Stimulated activated CD4-positive, alpha-beta T cell treated with anti-CD3 and anti-CD28 coated beads, TNF-alpha, amount 100 ng/mL, for 4 hours (primary cell): ENCODE results near the gene RASSF8.
A peak's percentile ranks its signal among the peaks of the same experiment; 100 is the strongest.

Experiments
- DNase-seq, 3 experiments: peaks; one replicate each; pipeline ENCODE4 v3.0.0-alpha.2; 2020; ENCODE audit warnings: low read depth in 3 of 3

The RASSF8 gene

DNA sequence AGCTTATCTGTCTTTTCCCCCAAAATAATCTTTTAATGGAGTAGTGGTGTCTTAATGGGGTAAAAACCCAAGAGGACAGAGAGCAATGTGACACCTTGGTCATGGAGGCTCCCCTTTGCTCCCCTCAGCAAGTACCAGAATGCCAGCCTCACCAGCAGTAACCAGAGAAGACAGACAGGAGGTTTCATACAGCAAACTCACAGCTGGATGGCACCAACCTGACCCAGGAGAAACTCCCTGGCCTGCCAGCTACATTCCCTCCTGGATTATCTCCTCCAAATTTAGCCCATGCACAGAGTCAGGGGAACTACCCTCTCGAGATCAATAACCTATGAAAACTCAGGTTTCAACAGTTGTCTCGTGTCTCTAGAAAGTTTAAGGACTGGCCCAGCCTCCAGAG lies 150.4 kb downstream of the RASSF8 start:
- no peak for DNase-seq

DNA sequence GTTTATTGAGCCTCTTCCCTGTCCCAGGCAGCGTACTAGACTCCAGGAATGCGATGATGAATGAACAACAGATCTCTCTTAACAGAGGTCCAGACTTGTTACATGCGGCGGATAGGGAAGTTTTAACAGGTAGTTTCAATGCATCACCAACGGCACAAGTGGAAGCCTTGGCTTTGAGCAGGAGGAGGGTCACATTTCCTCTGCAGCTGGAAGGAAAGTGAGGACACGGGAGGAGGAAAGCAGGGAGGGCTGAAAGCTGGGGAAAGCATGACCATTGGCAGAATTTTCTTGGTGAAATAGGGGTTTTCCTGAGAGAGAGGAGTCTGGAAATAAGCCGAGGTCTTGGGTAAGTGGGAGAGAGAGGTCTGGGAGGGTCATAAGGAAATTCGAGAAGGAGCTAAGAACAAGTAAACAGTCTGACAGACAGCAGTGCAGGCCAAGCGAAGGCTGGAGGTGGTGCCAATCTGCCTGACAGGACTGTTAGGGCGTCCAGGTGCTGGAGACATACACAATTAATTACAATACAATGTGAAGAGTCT lies 150.9 kb downstream of the RASSF8 start:
- DNase-seq = no peak

DNA sequence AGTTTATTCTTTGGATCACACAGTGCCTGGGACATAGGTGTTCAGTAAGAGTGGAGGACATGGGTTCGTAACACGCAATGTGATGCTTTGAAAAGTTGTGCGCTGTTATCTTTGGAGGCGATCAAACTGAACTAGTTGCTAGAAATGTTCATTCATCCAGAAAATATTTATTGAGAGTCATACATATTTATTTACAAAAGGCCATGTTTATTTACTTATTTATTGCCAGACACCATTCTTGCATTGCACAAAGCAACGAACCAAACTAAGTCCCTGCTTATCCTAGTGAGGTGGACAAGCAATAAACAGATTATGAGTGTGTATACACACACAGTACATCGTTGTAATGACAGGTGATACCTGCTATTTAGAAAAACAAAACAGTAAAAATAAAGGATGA lies 153.8 kb downstream of the RASSF8 start:
- no peak for DNase-seq

DNA sequence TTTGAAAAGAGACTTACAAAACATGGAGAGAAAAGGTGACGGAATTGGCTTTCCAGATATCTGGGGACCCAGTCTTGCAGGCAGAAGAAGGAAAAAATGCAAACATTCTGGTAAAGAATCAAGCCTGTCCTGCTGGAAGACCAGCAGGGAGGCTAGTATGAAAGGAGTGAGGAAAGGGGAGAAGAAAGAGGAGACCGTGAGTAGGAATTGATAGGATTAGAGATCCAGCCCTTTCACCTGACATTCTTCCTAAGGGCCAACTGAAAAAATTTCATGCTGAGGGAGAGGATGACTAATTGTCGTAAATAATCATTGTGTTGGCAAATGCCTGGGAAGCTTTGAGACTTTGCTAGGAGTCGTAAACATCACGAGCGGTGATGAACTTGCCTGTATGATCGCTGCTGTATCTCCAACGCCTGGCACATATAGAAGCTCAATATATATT lies 154.2 kb downstream of the RASSF8 start:
- no peak for DNase-seq

DNA sequence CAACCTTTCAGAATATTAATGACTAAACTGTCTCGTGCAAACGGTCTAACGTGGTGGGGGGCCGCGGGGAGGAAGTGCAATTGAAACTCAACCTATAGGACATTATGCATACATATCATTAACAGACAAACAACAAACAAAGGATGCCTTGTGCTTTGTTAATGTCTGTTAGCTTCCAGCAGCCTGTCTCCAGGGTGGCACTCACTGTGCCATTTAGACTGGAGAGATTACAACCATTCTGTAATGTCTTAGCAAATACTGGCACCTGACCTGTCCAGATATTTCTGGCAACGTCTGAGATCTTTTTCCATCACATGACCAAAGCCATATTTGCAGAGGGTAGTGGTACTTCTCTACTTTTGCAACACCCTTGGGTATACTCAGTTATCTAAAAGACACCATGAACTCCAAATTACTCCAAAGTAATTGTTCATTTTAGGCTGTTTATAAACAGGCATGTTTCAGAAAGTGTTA lies 154.7 kb downstream of the RASSF8 start:
- no peak for DNase-seq

DNA sequence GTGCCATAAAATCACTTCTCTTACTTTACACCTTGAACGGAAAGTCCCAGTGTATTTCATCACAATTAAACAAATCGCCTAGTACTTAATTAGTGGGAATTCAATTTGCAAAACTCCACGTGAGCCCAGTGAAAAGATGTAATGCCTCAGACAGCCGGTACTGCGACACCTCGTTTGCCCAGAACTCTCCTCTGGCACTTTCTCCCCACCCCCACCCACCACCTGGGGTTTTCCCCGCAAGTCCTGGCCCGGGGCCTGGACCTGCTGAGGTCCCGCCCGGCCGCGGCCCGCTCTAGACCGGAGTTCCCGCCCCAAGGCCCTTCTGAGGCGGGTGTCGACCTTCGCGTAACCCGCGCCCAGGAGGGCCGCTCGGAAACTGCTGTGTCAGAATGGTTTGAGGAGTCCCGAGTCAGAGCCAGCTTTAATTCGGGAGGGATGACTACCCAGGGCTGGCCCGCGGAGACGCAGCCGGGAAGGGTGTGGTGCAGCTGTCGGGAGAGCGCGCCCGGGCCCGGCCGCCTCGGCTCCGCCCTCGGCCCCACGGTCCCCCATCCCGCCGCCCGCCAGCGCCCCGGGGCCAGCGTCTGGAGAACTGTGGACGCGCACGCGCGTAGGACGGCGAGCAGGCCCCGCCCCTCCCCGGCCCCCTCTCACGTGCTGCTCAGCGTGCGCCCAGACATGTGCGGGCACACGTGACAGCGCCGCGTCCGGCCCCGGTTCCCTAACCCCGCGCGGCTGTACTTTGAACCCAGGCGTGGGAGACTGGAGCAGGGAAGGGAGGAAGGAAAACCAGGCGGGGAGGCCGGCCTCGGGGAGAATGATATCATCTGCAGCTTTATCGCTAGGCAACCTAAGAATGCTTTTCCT lies 155.6 kb downstream of the RASSF8 start:
- peak; percentile 45 to 72 (median 70) for DNase-seq

DNA sequence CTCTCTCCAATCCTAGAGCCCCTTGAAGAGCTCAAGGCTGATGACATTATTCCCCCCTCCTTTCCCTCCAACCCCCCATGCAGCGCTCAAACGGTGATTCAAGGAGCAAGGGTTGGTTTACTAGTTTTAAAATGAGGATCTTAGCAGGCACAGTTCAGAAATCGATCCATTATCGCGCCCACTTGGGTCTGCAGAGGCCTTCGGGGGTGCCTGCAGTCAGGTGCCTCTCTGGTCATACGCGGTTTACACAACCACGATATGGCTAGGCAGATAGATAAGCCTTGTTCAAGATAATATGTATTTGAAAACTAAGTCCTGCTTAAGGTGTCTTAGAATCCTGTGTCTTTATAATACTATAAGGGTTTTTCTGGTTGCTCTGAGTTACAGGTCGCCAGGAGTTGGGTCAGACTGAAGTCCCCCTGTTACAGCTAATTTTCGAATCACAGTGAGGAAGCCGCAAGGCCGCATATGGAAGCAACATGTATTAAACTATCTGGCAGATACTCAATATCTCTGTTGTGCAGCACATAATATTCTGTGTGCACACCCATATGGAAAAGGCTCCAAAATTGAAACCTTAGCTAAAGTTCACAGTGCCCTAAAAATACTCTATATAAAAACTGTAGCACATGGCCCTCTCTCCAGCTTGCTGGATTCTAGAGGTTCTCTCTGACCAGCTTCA lies 156.4 kb downstream of the RASSF8 start:
- DNase-seq = no peak

DNA sequence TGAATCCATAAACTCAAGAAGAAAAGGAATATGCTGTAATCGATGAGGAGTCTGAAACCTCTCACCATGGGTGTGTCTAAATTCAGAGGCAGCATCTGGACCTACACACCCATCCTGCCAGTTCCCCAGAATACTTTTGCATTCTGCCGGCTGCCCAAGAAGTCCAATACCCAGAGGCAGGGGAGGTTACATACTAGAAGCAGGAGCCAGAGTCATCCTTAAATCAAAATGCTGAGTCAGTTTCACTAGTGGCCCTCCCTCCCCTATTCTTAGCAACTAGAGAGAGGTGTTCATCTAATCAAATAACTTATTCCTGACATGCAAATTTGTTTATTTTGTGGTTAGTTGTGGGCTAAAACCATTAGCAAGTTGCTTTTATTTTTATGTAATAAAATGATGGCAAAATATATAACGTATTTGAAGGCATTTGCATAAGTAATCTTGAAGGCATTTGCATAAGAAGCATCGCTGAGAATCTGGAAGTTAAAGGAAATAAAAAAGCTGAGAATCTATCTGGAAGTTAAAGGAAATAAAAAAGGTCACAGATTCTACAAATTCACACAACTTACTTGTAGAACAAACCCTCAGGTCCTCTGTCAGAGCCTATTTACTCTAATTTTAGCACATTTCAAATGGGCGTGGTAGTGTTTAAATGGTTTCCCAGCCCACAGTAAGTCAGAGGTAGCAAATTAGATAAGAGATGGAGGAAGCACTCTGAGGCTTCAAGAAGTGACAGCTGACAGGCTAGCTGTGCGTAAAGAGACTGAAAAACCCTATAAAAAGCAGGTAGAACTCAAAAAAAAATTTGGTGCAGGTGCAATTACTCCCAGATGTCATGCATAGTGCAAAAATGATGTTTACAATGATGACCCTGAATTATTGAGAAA lies 158.6 kb downstream of the RASSF8 start:
- DNase-seq = no peak

DNA sequence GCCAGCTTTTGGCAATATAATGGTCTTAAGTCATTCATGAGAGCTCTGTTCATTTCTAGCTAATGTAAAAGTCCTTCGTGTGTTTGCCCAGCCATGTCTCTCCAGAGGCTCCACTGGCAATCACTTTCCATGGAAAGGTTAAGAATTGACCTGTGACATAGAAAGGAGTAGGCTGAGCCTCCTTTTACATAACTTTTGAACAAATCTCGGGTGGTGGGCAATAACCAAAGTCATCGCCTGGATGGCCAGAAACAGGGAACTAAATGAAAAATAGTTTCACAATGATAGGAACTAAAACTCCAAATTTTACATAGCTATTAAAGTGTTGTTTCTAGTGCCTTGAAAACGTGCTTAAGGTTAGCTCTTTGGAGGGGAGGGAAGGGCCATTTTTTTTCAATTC lies 159.8 kb downstream of the RASSF8 start:
- no peak for DNase-seq

DNA sequence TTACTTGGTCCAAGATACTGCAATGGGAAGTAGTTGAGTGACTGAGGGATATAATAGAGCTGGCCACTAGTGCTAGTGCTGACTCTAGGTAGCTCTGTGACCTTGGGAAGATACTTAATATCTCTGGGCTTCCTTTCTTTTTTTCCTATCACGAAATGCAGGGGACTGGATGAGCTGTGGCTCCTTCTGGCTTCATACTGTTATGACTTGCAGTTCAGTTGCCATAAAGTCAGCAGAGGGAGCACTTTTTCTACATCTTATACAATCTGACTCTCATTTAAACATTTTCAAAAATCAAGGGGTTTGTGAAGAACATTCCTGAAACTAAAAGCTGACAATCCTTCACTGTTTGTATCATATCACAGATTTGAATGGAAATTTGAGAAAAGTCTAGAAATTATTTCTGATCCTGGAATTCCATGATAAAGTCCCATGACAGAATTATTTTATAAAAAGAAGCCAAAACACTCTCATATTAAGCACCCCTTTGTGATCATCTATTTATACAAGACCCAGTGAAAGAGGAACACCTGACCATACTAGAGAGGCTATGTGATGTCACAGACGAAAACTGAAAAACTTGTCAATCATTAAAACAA lies 161.0 kb downstream of the RASSF8 start:
- DNase-seq = no peak

DNA sequence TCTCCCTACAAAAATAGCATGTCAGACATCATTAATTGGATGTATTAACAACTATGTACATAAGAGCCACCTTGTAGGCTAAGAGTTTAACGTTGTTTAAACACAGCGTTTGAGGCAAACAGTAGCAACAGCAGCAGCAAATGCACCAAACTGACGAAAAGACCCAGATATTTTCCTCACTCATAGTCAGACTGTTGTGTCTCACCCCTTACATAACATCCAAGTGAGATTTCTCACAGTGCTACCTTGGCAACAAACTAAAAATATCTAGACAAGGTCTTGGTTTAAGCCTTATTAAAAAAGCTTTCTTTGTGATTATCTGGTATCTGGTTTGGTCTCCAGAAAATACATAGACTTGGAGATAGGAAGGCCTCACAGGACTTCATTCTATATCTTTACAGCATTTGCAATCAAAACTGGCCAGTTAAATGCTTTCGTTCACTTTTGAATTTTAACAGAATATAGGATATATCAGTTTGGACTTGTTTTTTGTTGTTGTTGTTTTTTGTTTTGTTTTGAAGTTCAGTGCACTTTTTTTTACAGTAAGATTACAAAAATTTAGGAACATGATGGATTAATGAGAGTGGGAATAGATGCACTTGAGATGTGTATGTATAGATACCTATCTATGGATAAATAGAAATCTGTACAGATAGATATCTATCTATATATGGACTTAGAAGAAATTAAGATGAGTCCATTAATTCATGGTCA lies 162.2 kb downstream of the RASSF8 start:
- DNase-seq = no peak

DNA sequence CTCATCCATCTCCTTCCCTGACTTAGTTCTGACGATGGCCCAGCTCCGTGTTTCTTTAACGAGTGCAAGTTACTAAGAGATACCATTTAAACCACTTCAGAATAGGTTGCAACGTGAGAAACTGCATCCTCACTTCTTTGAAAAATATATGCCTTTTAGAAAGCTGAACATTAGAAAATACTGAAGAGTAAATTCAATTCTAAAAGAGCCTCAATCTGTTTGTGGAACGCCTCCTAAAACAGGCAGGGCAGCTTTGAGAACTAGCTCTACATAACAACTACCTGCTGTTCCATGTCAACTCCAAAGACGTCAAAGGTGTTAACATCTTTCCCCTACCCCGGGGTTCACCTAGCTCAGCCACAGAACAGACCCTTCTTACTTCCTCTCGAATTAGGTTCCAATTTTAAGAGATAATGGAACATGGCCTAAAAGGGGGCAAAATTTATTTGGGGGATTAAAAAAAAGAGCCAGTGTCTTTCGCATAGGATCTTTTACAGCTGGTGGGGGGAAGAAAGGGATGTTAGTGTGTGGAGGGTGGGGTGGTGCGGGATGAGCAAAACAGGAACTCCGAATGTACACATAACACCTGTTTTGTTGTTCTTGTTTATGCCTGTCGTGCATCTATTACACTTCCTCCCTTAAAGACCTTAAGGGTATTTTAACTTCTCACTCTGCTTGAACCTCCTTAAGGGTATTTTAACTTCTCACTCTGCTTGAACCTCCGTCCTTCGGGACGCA lies 163.0 kb downstream of the RASSF8 start:
- DNase-seq = no peak

DNA sequence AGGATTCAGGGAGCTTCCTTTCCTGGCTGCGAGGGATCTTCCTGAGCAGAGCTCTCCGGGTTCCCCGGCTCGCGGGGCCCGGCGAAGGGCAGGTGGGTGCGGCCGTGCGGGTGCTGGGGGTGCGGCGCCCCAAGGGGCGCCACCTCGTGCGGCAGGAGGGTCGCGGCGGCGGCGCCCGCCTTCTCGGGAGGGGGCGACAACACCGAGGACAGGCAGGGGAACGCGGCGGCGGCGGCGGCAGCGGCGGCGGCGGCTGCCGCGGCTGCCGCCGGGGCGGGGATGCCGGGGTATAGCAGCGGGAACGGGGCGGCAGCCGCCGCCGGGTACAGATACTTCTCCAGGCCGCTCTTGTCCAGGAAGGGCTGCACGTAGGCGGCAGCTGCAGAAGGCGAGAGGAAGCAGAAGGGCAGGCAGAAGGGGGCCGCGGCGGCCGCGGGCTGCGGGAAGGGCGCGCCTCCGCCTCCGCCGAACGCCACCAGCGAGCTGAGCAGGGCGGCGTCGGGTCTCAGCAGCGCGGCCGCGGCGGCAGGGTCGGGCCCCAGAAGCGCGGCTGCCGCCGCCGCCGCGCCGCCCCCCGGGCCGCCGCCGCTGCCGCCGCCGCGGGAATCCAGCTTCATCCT lies 163.7 kb downstream of the RASSF8 start:
- DNase-seq = peak in 2 of 3 experiments; percentile 1 to 29

DNA sequence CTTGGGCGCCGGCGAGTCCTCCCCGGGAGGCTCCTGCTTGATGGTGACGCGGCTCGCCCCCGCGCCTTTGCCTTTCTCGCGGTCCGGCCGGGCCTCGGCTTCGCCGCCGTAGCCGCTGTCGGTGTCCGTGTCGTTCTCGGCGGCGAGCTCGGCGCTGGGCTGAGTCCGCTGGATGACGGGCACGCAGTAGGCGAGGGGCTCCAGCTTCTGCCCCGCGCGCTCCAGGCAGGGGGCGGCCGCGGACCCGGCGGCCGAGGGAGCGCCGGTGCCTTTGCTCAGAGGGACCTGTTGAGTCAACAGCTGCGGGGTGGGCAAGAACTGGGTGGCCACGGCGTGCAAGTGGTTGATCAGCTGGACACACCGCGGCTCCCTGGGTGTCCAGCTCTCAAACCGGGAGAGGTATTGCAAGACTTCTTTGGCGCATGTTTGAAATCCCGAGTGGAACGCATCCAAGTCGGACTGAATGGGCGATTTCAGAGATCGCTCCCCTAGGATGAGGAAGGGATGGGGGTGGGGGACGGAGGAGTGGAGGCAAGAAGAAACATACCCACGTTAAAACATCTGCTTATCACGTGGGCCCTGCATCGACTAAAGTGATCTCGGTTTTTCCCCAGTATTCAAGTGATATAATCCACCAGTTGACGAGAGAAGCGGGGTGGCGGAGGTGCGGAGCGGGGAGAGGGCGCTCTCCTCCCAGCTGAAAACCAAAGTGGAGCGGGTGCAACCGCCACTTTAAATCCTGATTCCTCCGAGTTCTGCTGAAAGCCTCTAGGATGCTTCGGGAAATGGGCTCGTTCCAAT lies 164.4 kb downstream of the RASSF8 start:
- DNase-seq = peak in 2 of 3 experiments; percentile 19 to 20

DNA sequence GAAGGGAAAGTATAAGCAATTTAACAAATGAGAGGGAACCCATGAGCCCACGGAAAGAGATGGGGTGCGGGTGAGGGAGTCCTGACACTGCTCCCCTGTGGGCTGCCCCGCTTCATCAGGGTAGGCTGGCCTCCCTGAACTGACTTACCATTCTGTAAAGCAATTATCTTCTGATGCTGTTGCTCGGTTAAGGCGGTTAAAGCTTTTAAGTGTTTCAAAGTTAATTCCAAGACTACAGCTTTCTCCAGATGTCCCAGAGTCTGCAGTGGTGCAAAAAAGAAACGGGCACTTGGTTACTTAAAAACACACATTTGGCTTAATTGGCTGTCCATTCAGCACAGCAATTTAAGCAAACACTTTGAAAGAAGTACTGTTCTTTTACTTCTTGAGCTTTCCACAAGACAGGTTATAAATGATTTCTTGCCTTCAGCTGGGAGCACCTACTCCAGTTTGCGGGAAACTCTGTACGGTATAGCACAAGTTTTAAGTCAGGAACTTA lies 165.0 kb downstream of the RASSF8 start:
- no peak for DNase-seq

DNA sequence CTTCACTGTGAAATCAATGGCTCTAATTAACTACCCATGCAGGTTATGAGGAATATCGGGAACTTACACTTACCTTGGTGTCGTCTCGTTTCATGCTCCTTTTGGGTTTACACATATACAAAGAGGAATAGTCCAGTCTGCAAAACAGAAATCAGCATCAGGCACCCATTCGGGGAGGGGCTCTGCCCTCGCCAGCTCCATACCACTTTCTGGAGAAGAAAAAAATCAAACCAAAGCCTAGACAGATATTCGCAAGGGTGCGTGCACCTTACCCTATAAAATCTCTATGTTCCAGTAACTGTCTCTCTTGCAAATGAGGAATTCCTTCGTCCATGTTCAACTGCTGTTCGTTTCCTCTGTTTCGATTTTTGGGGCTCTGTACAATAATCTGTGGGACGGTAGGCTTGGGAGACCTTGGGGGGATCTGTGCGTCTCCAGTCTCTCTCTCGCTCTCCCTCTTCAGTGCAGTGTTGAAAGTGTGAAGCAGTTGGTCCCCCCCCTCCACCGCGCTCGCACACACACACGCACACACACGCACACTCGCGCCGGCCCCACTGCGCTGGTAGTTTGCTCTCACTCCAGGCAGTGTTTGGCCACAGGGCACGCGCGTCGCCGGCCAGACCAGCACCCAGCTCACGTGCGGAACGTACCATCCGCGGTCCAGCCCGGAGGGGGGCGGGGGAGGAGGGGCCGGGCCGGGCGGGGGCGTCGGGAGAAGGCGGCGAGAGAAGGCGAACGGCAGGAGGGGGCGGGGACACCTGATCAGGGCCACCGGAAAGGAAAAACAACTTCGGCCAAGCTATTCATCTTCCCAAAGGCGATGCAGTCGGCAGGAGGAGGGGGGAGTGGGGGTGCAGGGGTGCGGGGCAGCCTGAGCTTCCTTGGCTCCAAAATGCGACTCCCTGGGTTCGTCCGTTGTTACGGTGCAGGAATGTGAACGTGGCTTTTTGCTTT lies 166.2 kb downstream of the RASSF8 start, which contains the start of gene BHLHE41:
TSS of gene BHLHE41 (minus strand) at position 592 of the 954 bp plus-strand sequence. CDS start at position 334, 258 bp downstream.
- no peak for DNase-seq
